Left lung (tissue), 10 donors: ENCODE measurements around the gene AXDND1. TPM values are rescaled to one million over a fixed set of nuclear protein-coding genes. Genes with fewer than 3 reads are reported as not detected.

ENCODE experiments used
- ATAC-seq: fragments of 200-7000 bp; cut with Tn5 transposase; one replicate; pipeline ENCODE4 v1.9.1; 2020; ENCODE audit warnings: moderate library complexity
- DNase-seq, 4 donors: peaks; one replicate each; pipeline ENCODE4 v3.0.0-alpha.2; 2013 to 2020
- H3K27ac ChIP-seq, 2 donors: fragments of 200-600 bp; sonication (generic) in 1 of 2; one replicate each; pipeline versions ENCODE4 v1.5.0 to v1.8.0; 2020 to 2021
- H3K27me3 ChIP-seq, 2 donors: fragments of 200-600 bp; sonication (generic) in 1 of 2; one replicate each; pipeline versions ENCODE4 v1.5.0 to v1.8.0; 2020 to 2021
- H3K36me3 ChIP-seq, 2 donors: fragments of 200-600 bp; sonication (generic) in 1 of 2; one replicate each; pipeline versions ENCODE4 v1.5.0 to v1.8.0; 2020 to 2021
- H3K4me1 ChIP-seq, 2 donors: fragments of 200-600 bp; one replicate each; pipeline ENCODE4 v1.8.0; 2021
- H3K4me3 ChIP-seq, 2 donors: fragments of 200-600 bp; sonication (generic) in 1 of 2; one replicate each; pipeline versions ENCODE4 v1.5.0 to v1.8.0; 2020 to 2021; ENCODE audit warnings: mild to moderate bottlenecking in 1 of 2
- H3K9me3 ChIP-seq, 2 donors: fragments of 200-600 bp; sonication (generic) in 1 of 2; one replicate each; pipeline versions ENCODE4 v1.5.0 to v1.8.0; 2020 to 2021
- CTCF ChIP-seq, 2 donors: fragments of 200-600 bp; sonication (generic) in 1 of 2; IDR thresholded peaks; one replicate each; pipeline versions ENCODE4 v1.5.0 to v1.8.0; 2021; ENCODE audit warnings: antibody characterized with exemption in 2 of 2
- intact Hi-C, 2 donors: fragments of 100-400 bp; cut with DNase I; formaldehyde crosslinking; loops; one replicate each; pipeline versions ENCODE4 v1.11.2 to v1.14.2; 2022
- polyA plus RNA-seq, 6 donors: library from polyadenylated mRNA; unstranded; fragments of 120-200 nt; gene quantifications; one replicate each; pipeline ENCODE4 v1.2.1, GENCODE V29; 2013; ENCODE audit not compliant: insufficient read length in 6 of 6
- total RNA-seq, 2 donors: library from RNA; stranded (reverse); fragmentation: NEBNext Ultra II Directional; extraction: Animal tissue kit (Norgen Biotek cat#: 25700); gene quantifications; one replicate each; pipeline ENCODE4 v1.2.1, GENCODE V29; 2021
- donor health status: DM: no; HTN: yes; CAD: no.
- donor health status: DM: no; HTN: no; CAD: no.

AXDND1 gene
- total and polyA plus RNA-seq, 8 donors: 0.37 to 0.86 (median 0.68) TPM; not detected in 1

- H3K9me3 ChIP-seq: no peaks in the 10 kb centered on the region
- H3K27me3 ChIP-seq: no peaks in the 10 kb centered on the region
- peaks cover 0 to 5% of the 10 kb centered on the region in 2 donors for H3K36me3 ChIP-seq
- ATAC-seq (no peak), DNase-seq (peak in 1 of 4 donors; percentile 21)
- H3K4me1 ChIP-seq: peaks cover 3 to 34% of the 10 kb centered on the region in 2 donors
- no peak overlapping the region for H3K4me3 ChIP-seq
- no peak for TF ChIP-seq CTCF (IDR thresholded peaks at IDR 0.05)
- intact Hi-C loops: no loop called here
- H3K27ac ChIP-seq: peak overlapping the region in 1 of 2 donors; percentile 50
Observed at GRCh38 chr1:179323436-179323835, 42.3 kb upstream of the AXDND1 start.

DNA sequence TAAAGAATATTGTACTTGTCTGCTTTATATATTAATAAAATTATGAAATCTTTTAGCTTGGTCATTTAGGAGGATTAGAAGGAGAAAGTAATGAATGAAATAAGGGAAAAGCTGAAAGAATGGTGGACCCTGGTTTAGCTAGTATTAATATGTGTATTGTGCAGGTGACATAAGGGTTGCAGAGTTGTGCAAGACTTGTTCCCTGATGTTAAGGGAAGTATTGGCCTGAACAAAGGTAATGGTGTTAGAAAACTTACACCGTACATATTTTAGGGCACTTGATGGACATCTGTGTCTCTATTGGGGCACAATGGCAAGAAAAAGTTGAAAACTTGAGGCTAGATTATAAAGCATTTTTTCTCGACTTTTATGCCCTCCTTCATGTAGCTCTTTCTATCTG is 39.9 kb upstream of the AXDND1 start:
- DNase-seq (no peak), ATAC-seq (no peak)
- peaks cover 3 to 41% of the 10 kb centered on the region in 2 donors for H3K4me1 ChIP-seq
- no peaks in the 10 kb centered on the region for H3K9me3 ChIP-seq
- no peak for TF ChIP-seq CTCF (IDR thresholded peaks at IDR 0.05)
- H3K27ac ChIP-seq: no peak overlapping the region
- no peak overlapping the region for H3K4me3 ChIP-seq
- intact Hi-C loops: no loop called here
- H3K27me3 ChIP-seq: no peaks in the 10 kb centered on the region
- H3K36me3 ChIP-seq: no peaks in the 10 kb centered on the region

GRCh38 chr1:179326746-179327145 is 39.0 kb upstream of the AXDND1 start:
- DNase-seq (no peak), ATAC-seq (no peak)
- no peak overlapping the region for H3K27ac ChIP-seq

DNA sequence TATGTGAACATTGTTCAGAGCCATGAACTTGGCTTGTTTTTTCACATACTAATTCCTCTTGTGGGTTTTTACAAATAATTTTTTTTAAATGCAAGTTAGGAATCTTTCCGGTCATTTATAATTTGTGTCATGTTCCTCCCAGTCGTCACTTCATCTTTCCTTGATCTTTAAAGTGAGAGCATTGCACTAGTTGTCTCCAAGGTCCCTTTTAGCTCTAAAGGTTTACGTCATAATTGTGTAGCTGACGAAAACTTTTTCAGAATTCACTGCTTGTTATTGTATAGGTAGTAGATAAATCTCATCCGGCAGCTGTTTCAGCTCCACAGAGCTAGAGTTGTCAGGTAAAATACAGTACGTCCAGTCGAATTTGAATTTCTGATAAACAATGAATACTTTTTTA is 38.6 kb upstream of the AXDND1 start:
- Histone ChIP-seq H3K4me3 (no peak overlapping the region), H3K4me1 (peaks cover 3 to 40% of the 10 kb centered on the region in 2 donors), H3K36me3 (no peaks in the 10 kb centered on the region), H3K27ac (peak overlapping the region in 1 of 2 donors; percentile 57), H3K9me3 (no peaks in the 10 kb centered on the region), H3K27me3 (no peaks in the 10 kb centered on the region)
- DNase-seq (no peak), ATAC-seq (no peak)
- intact Hi-C loops: no loop called here
- TF ChIP-seq CTCF (IDR thresholded peaks at IDR 0.05): no peak

More at GRCh38 chr1:179326746-179327145, 39.0 kb upstream of the AXDND1 start:
- Histone ChIP-seq H3K9me3 (no peaks in the 10 kb centered on the region), H3K4me3 (no peak overlapping the region), H3K27me3 (no peaks in the 10 kb centered on the region), H3K4me1 (peaks cover 3 to 41% of the 10 kb centered on the region in 2 donors), H3K36me3 (no peaks in the 10 kb centered on the region)
- no peak for TF ChIP-seq CTCF (IDR thresholded peaks at IDR 0.05)
- intact Hi-C loops: no loop called here

GRCh38 chr1:179327679-179328078 is 38.1 kb upstream of the AXDND1 start:
- H3K27ac ChIP-seq: peak overlapping the region in 1 of 2 donors; percentile 57
- TF ChIP-seq CTCF (IDR thresholded peaks at IDR 0.05): no peak
- H3K4me1 ChIP-seq: peaks cover 3 to 35% of the 10 kb centered on the region in 2 donors
- no peaks in the 10 kb centered on the region for H3K9me3 ChIP-seq
- no peaks in the 10 kb centered on the region for H3K27me3 ChIP-seq
- DNase-seq (no peak), ATAC-seq (peak; percentile 55)
- H3K36me3 ChIP-seq: no peaks in the 10 kb centered on the region
- intact Hi-C loops: no loop called here
- H3K4me3 ChIP-seq: no peak overlapping the region
